Fibroblast of upper back skin (primary cell): ENCODE data around the gene PLPP1.
"Not testable (repeated sequence)": the region's sequence is repeated elsewhere in the genome, so short reads cannot be mapped to it uniquely, and the experiment has no call there.

Experiments used
- DNase-seq: peaks from one replicate; pipeline ENCODE4 v3.0.0-alpha.2; 2013

Gene PLPP1

GRCh38 chr5:55541056-55541635 lies 6.4 kb upstream of the PLPP1 start:
- no peak for DNase-seq

GRCh38 chr5:55540525-55540924 lies 5.8 kb upstream of the PLPP1 start:
- DNase-seq, result no peak

GRCh38 chr5:55540024-55540423 lies 5.3 kb upstream of the PLPP1 start:
- DNase-seq, result peak; percentile 41

GRCh38 chr5:55538661-55539060 lies 3.9 kb upstream of the PLPP1 start:
- no peak for DNase-seq

GRCh38 chr5:55537315-55537714 lies 2.6 kb upstream of the PLPP1 start:
- DNase-seq, result not testable (repeated sequence)

- no peak for DNase-seq
Observed at GRCh38 chr5:55535199-55535905, 588 bp upstream of the PLPP1 start.

GRCh38 chr5:55533521-55534435 lies 986 bp downstream of the PLPP1 start:
- DNase-seq, result peak; percentile 37

GRCh38 chr5:55530669-55531068 lies 4.1 kb downstream of the PLPP1 start:
- DNase-seq, result no peak

GRCh38 chr5:55524816-55525215 lies 9.9 kb downstream of the PLPP1 start:
- DNase-seq, result no peak

GRCh38 chr5:55523293-55523692 lies 11.5 kb downstream of the PLPP1 start:
- no peak for DNase-seq

GRCh38 chr5:55521881-55522280 lies 12.9 kb downstream of the PLPP1 start:
- DNase-seq, result no peak

GRCh38 chr5:55520117-55520839 lies 14.5 kb downstream of the PLPP1 start:
- DNase-seq, result no peak

- DNase-seq, result no peak
Observed at GRCh38 chr5:55518831-55519390, 15.9 kb downstream of the PLPP1 start.

GRCh38 chr5:55517804-55518203 lies 17.0 kb downstream of the PLPP1 start:
- no peak for DNase-seq

- DNase-seq, result no peak
Observed at GRCh38 chr5:55511010-55511409, 23.8 kb downstream of the PLPP1 start.

GRCh38 chr5:55510523-55510880 lies 24.3 kb downstream of the PLPP1 start:
- no peak for DNase-seq

GRCh38 chr5:55509796-55510522 lies 24.8 kb downstream of the PLPP1 start:
- peak; percentile 50 for DNase-seq

- DNase-seq, result no peak
Observed at GRCh38 chr5:55509097-55509496, 25.7 kb downstream of the PLPP1 start.

- DNase-seq, result no peak
Observed at GRCh38 chr5:55507574-55507973, 27.2 kb downstream of the PLPP1 start.

GRCh38 chr5:55505711-55506110 lies 29.1 kb downstream of the PLPP1 start:
- not testable (repeated sequence) for DNase-seq

- DNase-seq, result not testable (repeated sequence)
Observed at GRCh38 chr5:55503917-55504316, 30.8 kb downstream of the PLPP1 start.

- DNase-seq, result no peak
Observed at GRCh38 chr5:55502759-55503158, 32.0 kb downstream of the PLPP1 start.
